K562 (cell line): Measurements from ENCODE around the gene AKT3.

Experiments used
- CTCF ChIP-seq, 3 experiments: IDR thresholded peaks in 2 of 3; conservative IDR thresholded peaks in 1 of 3; 2 replicates each; pipeline ENCODE4 v1.5.1; 2011 to 2012; ENCODE audit warnings: low read length in 3 of 3, mild to moderate bottlenecking in 3 of 3, control low read depth in 2 of 3, improper control_type of control experiment in 1 of 3, inconsistent platforms in 1 of 3, low read depth in 1 of 3, mixed read lengths in 1 of 3, moderate library complexity in 1 of 3; ENCODE audit not compliant: insufficient read depth in 2 of 3
- MAFK ChIP-seq: IDR thresholded peaks from 2 replicates; pipeline ENCODE4 v1.6.1; 2011; ENCODE audit warnings: low read length, improper control_type of control experiment
- NCOR1 ChIP-seq: fragments of 450-650 bp; IDR thresholded peaks from 2 replicates; pipeline ENCODE4 v1.6.1; 2016; ENCODE audit warnings: mild to moderate bottlenecking, moderate library complexity
- SAP30 ChIP-seq: fragments of 200-600 bp; sonication (generic); IDR thresholded peaks from 2 replicates; pipeline ENCODE4 v1.6.1; 2012; ENCODE audit warnings: borderline replicate concordance, low read depth, mild to moderate bottlenecking, moderate library complexity, low read length, control low read depth, inconsistent platforms; ENCODE audit not compliant: insufficient read depth, poor library complexity, severe bottlenecking
- ZNF561 ChIP-seq: fragments of 450-650 bp; formaldehyde crosslinking; conservative IDR thresholded peaks from 2 replicates; pipeline ENCODE4 v1.4.0; 2020; ENCODE audit warnings: mild to moderate bottlenecking, moderate library complexity
- TF ChIP-seq, protein P1 (sequence below): sonication (generic); formaldehyde crosslinking; IDR thresholded peaks from 2 replicates; pipeline ENCODE4 v1.8.0; 2022; ENCODE audit warnings: missing genetic modification reagents, mild to moderate bottlenecking, borderline replicate concordance

GRCh38 chr1:243487036-243487648 lies 362.9 kb downstream of the AKT3 start:
- TF ChIP-seq ZNF561 (CRISPR knock-in tag) (no peak), CTCF (IDR thresholded peaks at IDR 0.05 in 2 of 3, conservative IDR thresholded peaks at IDR 0.05 in 1 of 3; ENCODE audit: insufficient read depth in 2 of 3, low read depth in 1 of 3, low read length in 3 of 3) (no peak), SAP30 (no peak), MAFK (no peak), NCOR1 (no peak)
- TF ChIP-seq, protein P1, sequence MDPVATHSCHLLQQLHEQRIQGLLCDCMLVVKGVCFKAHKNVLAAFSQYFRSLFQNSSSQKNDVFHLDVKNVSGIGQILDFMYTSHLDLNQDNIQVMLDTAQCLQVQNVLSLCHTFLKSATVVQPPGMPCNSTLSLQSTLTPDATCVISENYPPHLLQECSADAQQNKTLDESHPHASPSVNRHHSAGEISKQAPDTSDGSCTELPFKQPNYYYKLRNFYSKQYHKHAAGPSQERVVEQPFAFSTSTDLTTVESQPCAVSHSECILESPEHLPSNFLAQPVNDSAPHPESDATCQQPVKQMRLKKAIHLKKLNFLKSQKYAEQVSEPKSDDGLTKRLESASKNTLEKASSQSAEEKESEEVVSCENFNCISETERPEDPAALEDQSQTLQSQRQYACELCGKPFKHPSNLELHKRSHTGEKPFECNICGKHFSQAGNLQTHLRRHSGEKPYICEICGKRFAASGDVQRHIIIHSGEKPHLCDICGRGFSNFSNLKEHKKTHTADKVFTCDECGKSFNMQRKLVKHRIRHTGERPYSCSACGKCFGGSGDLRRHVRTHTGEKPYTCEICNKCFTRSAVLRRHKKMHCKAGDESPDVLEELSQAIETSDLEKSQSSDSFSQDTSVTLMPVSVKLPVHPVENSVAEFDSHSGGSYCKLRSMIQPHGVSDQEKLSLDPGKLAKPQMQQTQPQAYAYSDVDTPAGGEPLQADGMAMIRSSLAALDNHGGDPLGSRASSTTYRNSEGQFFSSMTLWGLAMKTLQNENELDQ = no peak
